NB4 (cell line): Measurements from ENCODE around the gene FN1.

Experiments
- CTCF ChIP-seq: IDR thresholded peaks from one replicate; pipeline ENCODE4 v1.5.1; 2012; ENCODE audit warnings: low read depth, low read length
- MYC ChIP-seq: IDR thresholded peaks from 2 replicates; pipeline ENCODE4 v1.6.1; 2011; ENCODE audit warnings: low read depth, low read length
- POLR2A ChIP-seq: IDR thresholded peaks from 2 replicates; pipeline ENCODE4 v1.6.1; 2011; ENCODE audit warnings: mild to moderate bottlenecking; ENCODE audit not compliant: insufficient read length; ENCODE audit errors: extremely low read depth

GRCh38 chr2:215430528-215431187, 5.2 kb downstream of the FN1 start:
- TF ChIP-seq CTCF, result no peak
- no peak for TF ChIP-seq POLR2A
- no peak for TF ChIP-seq MYC
